ENCODE measurements around the gene TRHDE. TPM values are rescaled to one million over a fixed set of nuclear protein-coding genes. Genes with fewer than 3 reads are reported as not detected.

The TRHDE gene
- total and polyA plus RNA-seq, 2 donors (not counting 1 experiment from before 2014, with no cell fraction given), result 7.3 to 8.8 TPM

- no peaks in the 10 kb centered on the region for H3K79me2 ChIP-seq (ENCODE audit: control insufficient read depth, insufficient read depth, low read length)
- H3K36me3 ChIP-seq (ENCODE audit: control insufficient read depth, insufficient read depth, low read length), result no peaks in the 10 kb centered on the region
- H3K27me3 ChIP-seq (ENCODE audit: control insufficient read depth, insufficient read depth, low read length), result no peaks in the 10 kb centered on the region
- H3K9me3 ChIP-seq (ENCODE audit: control insufficient read depth, insufficient read depth, low read depth, low read length), result no peaks in the 10 kb centered on the region
- no peak overlapping the region for H3K27ac ChIP-seq (ENCODE audit: insufficient read depth, low read length)
- no peak overlapping the region for H3K4me3 ChIP-seq (replicated peaks in 1 of 4; ENCODE audit: control extremely low read depth in 1 of 4, insufficient read depth in 1 of 4, low read depth in 3 of 4, low read length in 4 of 4)
- H3K4me2 ChIP-seq (ENCODE audit: extremely low read depth, insufficient read depth, low read length), result no peak overlapping the region
- H2AFZ ChIP-seq (ENCODE audit: low read length), result no peak overlapping the region
- no peaks in the 10 kb centered on the region for H3K4me1 ChIP-seq (ENCODE audit: control insufficient read depth, extremely low read depth, insufficient read depth, low read length)
- no peaks in the 10 kb centered on the region for H4K20me1 ChIP-seq (ENCODE audit: control insufficient read depth, extremely low read depth, insufficient read depth, low read length)
- DNase-seq (ENCODE audit: low read depth in 2 of 2), result no peak
- no peak overlapping the region for H3K9ac ChIP-seq (ENCODE audit: insufficient read depth, low read length)
- TF ChIP-seq CTCF (conservative IDR thresholded peaks at IDR 0.05 in 1 of 2, IDR thresholded peaks at IDR 0.05 in 1 of 2; ENCODE audit: low read depth in 1 of 2, low read length in 2 of 2), result no peak
Measured at GRCh38 chr12:72464471-72464870, 192.3 kb downstream of the TRHDE start.

GRCh38 chr12:72465155-72465554 lies 193.0 kb downstream of the TRHDE start:
- DNase-seq (ENCODE audit: low read depth in 2 of 2), result no peak
- no peaks in the 10 kb centered on the region for H3K9me3 ChIP-seq (ENCODE audit: control insufficient read depth, insufficient read depth, low read depth, low read length)
- no peaks in the 10 kb centered on the region for H3K79me2 ChIP-seq (ENCODE audit: control insufficient read depth, insufficient read depth, low read length)
- H3K4me2 ChIP-seq (ENCODE audit: extremely low read depth, insufficient read depth, low read length), result no peak overlapping the region
- H3K9ac ChIP-seq (ENCODE audit: insufficient read depth, low read length), result no peak overlapping the region
- no peaks in the 10 kb centered on the region for H3K4me1 ChIP-seq (ENCODE audit: control insufficient read depth, extremely low read depth, insufficient read depth, low read length)
- H3K27me3 ChIP-seq (ENCODE audit: control insufficient read depth, insufficient read depth, low read length), result no peaks in the 10 kb centered on the region
- TF ChIP-seq EZH2 (IDR thresholded peaks at IDR 0.05; ENCODE audit: low read length, missing control alignments) (no peak), CTCF (conservative IDR thresholded peaks at IDR 0.05 in 1 of 2, IDR thresholded peaks at IDR 0.05 in 1 of 2; ENCODE audit: low read depth in 1 of 2, low read length in 2 of 2) (no peak)
- no peaks in the 10 kb centered on the region for H4K20me1 ChIP-seq (ENCODE audit: control insufficient read depth, extremely low read depth, insufficient read depth, low read length)
- H3K4me3 ChIP-seq (replicated peaks in 1 of 4; ENCODE audit: control extremely low read depth in 1 of 4, insufficient read depth in 1 of 4, low read depth in 3 of 4, low read length in 4 of 4), result no peak overlapping the region
- no peaks in the 10 kb centered on the region for H3K36me3 ChIP-seq (ENCODE audit: control insufficient read depth, insufficient read depth, low read length)
- no peak overlapping the region for H3K27ac ChIP-seq (ENCODE audit: insufficient read depth, low read length)
- H2AFZ ChIP-seq (ENCODE audit: low read length), result no peak overlapping the region

- no peak overlapping the region for H3K4me2 ChIP-seq (ENCODE audit: extremely low read depth, insufficient read depth, low read length)
- H3K79me2 ChIP-seq (ENCODE audit: control insufficient read depth, insufficient read depth, low read length), result no peaks in the 10 kb centered on the region
- H4K20me1 ChIP-seq (ENCODE audit: control insufficient read depth, extremely low read depth, insufficient read depth, low read length), result no peaks in the 10 kb centered on the region
- H3K9ac ChIP-seq (ENCODE audit: insufficient read depth, low read length), result no peak overlapping the region
- no peak overlapping the region for H3K27ac ChIP-seq (ENCODE audit: insufficient read depth, low read length)
- H3K27me3 ChIP-seq (ENCODE audit: control insufficient read depth, insufficient read depth, low read length), result no peaks in the 10 kb centered on the region
- H3K9me3 ChIP-seq (ENCODE audit: control insufficient read depth, insufficient read depth, low read depth, low read length), result no peaks in the 10 kb centered on the region
- TF ChIP-seq CTCF (conservative IDR thresholded peaks at IDR 0.05 in 1 of 2, IDR thresholded peaks at IDR 0.05 in 1 of 2; ENCODE audit: low read depth in 1 of 2, low read length in 2 of 2) (no peak), EZH2 (IDR thresholded peaks at IDR 0.05; ENCODE audit: low read length, missing control alignments) (no peak)
- no peak overlapping the region for H2AFZ ChIP-seq (ENCODE audit: low read length)
- no peaks in the 10 kb centered on the region for H3K36me3 ChIP-seq (ENCODE audit: control insufficient read depth, insufficient read depth, low read length)
- H3K4me3 ChIP-seq (replicated peaks in 1 of 4; ENCODE audit: control extremely low read depth in 1 of 4, insufficient read depth in 1 of 4, low read depth in 3 of 4, low read length in 4 of 4), result no peak overlapping the region
- DNase-seq (ENCODE audit: low read depth in 2 of 2), result no peak
- H3K4me1 ChIP-seq (ENCODE audit: control insufficient read depth, extremely low read depth, insufficient read depth, low read length), result no peaks in the 10 kb centered on the region
Measured at GRCh38 chr12:72465940-72466630, 193.9 kb downstream of the TRHDE start.

Measured in fibroblast of lung (primary cell).